GM21515 (cell line): ENCODE data around the gene KDM4B.
A peak's percentile ranks its signal among the peaks of the same experiment; 100 is the strongest.

ENCODE experiments used
- ATAC-seq: cut with Tn5 transposase; IDR thresholded peaks from one replicate; pipeline ENCODE4 v1.9.1; 2021; ENCODE audit not compliant: unreplicated experiment

Gene KDM4B

GRCh38 chr19:5119297-5119998 lies 150.5 kb downstream of the KDM4B start:
- ATAC-seq: no peak

- ATAC-seq: no peak
These were observed 151.4 kb downstream of the KDM4B start for GRCh38 chr19:5120321-5120720.

GRCh38 chr19:5120833-5121232 lies 151.9 kb downstream of the KDM4B start:
- no peak for ATAC-seq

GRCh38 chr19:5121266-5122120 lies 152.6 kb downstream of the KDM4B start:
- no peak for ATAC-seq

- ATAC-seq: no peak
These were observed 153.1 kb downstream of the KDM4B start for GRCh38 chr19:5122121-5122400.

- no peak for ATAC-seq
These were observed 153.9 kb downstream of the KDM4B start for GRCh38 chr19:5122671-5123409.

GRCh38 chr19:5123646-5124045 lies 154.7 kb downstream of the KDM4B start:
- ATAC-seq: no peak

GRCh38 chr19:5124111-5124855 lies 155.4 kb downstream of the KDM4B start:
- ATAC-seq: no peak

- ATAC-seq: no peak
These were observed 156.5 kb downstream of the KDM4B start for GRCh38 chr19:5125376-5125775.

GRCh38 chr19:5125797-5126497 lies 157.0 kb downstream of the KDM4B start:
- no peak for ATAC-seq

GRCh38 chr19:5126498-5127223 lies 157.7 kb downstream of the KDM4B start:
- no peak for ATAC-seq

- no peak for ATAC-seq
These were observed 158.8 kb downstream of the KDM4B start for GRCh38 chr19:5127717-5128116.

GRCh38 chr19:5128251-5128935 lies 159.5 kb downstream of the KDM4B start:
- ATAC-seq: no peak

- ATAC-seq: no peak
These were observed 160.1 kb downstream of the KDM4B start for GRCh38 chr19:5128936-5129389.

GRCh38 chr19:5129691-5130090 lies 160.8 kb downstream of the KDM4B start:
- ATAC-seq: no peak

- ATAC-seq: peak; percentile 42
These were observed 161.6 kb downstream of the KDM4B start for GRCh38 chr19:5130371-5131030.

- ATAC-seq: peak; percentile 33
These were observed 162.2 kb downstream of the KDM4B start for GRCh38 chr19:5131031-5131505.

GRCh38 chr19:5131506-5132205 lies 162.7 kb downstream of the KDM4B start:
- ATAC-seq: no peak
